Rectal smooth muscle tissue (tissue), 1 donor: ENCODE data around the gene DCAF6.

Source experiments
- H3K27ac ChIP-seq: one replicate; pipeline ENCODE4 v1.7.0; 2013; ENCODE audit warnings: low read depth, low read length, inconsistent platforms
- H3K27me3 ChIP-seq: one replicate; pipeline ENCODE4 v1.7.0; 2013; ENCODE audit warnings: low read length; ENCODE audit not compliant: control insufficient read depth, insufficient read depth
- H3K36me3 ChIP-seq: one replicate; pipeline ENCODE4 v1.7.0; 2013; ENCODE audit warnings: low read length; ENCODE audit not compliant: control insufficient read depth, insufficient read depth
- H3K4me1 ChIP-seq: one replicate; pipeline ENCODE4 v1.7.0; 2013; ENCODE audit warnings: low read length; ENCODE audit not compliant: control insufficient read depth, insufficient read depth
- H3K4me3 ChIP-seq: one replicate; pipeline ENCODE4 v1.7.0; 2013; ENCODE audit warnings: low read length
- H3K9ac ChIP-seq: one replicate; pipeline ENCODE4 v1.7.0; 2013; ENCODE audit warnings: low read length

The DCAF6 gene

DNA sequence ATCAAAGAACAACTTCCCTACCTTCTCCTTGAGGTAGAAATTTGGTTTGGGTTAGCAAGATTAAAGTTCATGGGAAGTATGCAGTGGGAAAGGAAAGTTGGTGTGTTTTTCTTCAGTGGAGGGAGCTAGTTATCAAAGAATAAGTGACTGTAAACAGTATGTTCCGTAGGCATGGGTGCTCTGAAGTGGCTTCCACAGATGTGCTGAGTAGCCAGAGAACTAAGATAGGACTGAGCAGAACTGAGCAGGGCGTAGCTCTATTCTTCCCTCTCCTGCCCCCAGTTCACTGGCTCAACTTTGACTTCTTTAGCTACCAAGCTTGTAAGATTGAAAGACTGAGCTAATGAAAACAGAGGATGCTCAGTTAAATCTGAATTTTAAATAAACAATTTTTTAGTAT lies 26.0 kb upstream of the DCAF6 start:
- H3K4me3 ChIP-seq, result no peak overlapping the region
- H3K27ac ChIP-seq, result no peak overlapping the region
- H3K27me3 ChIP-seq, result no peaks in the 10 kb centered on the region
- no peaks in the 10 kb centered on the region for H3K4me1 ChIP-seq
- no peaks in the 10 kb centered on the region for H3K36me3 ChIP-seq
- no peak overlapping the region for H3K9ac ChIP-seq

GRCh38 chr1:167911413-167911812 lies 25.1 kb upstream of the DCAF6 start:
- Histone ChIP-seq H3K4me3 (no peak overlapping the region), H3K4me1 (no peaks in the 10 kb centered on the region), H3K36me3 (no peaks in the 10 kb centered on the region), H3K27me3 (no peaks in the 10 kb centered on the region), H3K27ac (no peak overlapping the region), H3K9ac (no peak overlapping the region)

DNA sequence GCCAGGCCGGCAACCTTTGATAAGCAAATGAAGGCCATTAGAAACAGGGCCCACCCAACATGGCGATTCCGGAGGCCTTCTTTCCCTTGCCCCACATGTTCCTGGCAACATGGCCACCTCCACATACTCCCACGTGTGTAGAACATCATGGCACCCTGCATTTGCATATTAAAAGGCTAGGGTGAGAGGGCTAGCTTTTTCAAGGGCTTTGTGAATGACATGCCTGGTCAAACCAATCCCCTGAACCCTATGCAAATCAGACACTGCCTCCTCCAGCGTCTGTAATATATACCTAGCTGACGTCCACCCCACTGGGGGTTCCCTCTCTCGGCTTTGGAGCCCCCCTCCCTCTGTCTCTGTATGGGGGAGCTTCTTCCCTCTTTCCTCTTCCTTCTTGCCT lies 24.2 kb upstream of the DCAF6 start:
- Histone ChIP-seq H3K4me3 (no peak overlapping the region), H3K27me3 (no peaks in the 10 kb centered on the region), H3K36me3 (no peaks in the 10 kb centered on the region), H3K27ac (no peak overlapping the region), H3K4me1 (no peaks in the 10 kb centered on the region), H3K9ac (no peak overlapping the region)

GRCh38 chr1:167913895-167914496 lies 22.5 kb upstream of the DCAF6 start, which contains the start of gene ADCY10:
Gene ADCY10, minus strand, starts transcription at chr1:167914134. Its CDS starts 8,994 bp downstream, at chr1:167905140.
- Histone ChIP-seq H3K36me3 (peaks cover 3% of the 10 kb centered on the region), H3K27me3 (no peaks in the 10 kb centered on the region), H3K27ac (no peak within 1 kb of the TSS), H3K4me3 (no peak within 1 kb of the TSS), H3K4me1 (no peaks in the 10 kb centered on the region), H3K9ac (no peak within 1 kb of the TSS)

GRCh38 chr1:167915569-167915968 lies 20.9 kb upstream of the DCAF6 start:
- Histone ChIP-seq H3K9ac (no peak overlapping the region), H3K36me3 (peaks cover 3% of the 10 kb centered on the region), H3K4me3 (no peak overlapping the region), H3K27me3 (no peaks in the 10 kb centered on the region), H3K4me1 (no peaks in the 10 kb centered on the region), H3K27ac (no peak overlapping the region)

DNA sequence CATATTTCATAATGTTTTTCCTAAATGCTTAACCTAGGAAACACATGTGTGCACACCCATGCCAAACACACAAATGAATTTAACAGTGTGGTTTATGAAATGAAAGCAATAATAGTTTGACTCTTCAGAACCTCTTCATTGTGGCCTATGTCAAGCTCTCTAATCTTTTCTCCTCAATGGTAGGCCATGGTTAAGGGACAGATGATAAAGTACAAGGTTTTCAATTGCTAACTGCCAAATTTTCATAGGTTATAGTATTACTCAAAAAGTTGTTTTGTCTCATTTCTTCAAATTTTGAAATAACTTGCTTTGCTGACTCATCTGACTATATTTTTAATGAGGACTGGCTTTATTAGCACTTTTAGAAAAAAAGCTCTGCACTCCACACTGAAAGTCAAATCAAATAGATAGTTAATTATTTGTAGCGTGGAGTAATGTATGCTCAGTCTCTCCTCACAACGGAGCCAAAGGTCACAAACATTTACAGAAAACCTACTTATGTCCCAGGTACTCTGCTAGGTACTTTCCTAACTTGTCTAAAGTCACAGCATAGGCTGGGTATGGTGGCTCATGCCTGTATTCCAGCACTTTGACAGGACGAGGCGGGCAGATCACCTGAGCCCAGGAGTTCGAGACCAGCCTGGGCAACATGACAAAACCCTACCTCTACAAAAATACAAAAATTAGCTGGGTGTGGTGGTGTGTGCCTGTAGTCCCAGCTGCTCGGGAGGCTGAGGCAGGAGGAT lies 19.5 kb upstream of the DCAF6 start:
- H3K27me3 ChIP-seq, result no peaks in the 10 kb centered on the region
- H3K36me3 ChIP-seq, result peaks cover 3% of the 10 kb centered on the region
- H3K4me3 ChIP-seq, result no peak overlapping the region
- no peak overlapping the region for H3K27ac ChIP-seq
- no peaks in the 10 kb centered on the region for H3K4me1 ChIP-seq
- H3K9ac ChIP-seq, result no peak overlapping the region

DNA sequence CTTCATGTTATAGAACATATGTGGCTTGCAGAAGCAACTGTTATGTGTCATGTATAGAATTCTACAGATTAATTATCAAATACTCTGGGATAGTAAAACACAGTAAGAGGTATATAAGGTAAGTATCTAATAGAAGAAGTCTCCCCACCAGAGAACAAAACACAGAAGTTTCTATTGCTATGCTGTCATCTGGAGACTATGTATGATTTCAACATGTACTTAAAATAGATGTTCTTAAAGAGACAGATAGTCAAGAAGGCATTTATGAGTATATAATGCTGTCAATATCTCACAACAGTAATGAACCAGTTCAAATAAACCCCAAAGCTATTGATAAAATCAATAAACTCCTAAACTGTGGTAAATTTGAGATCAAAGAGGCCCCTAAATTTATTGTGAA lies 14.5 kb upstream of the DCAF6 start:
- Histone ChIP-seq H3K4me3 (no peak overlapping the region), H3K4me1 (no peaks in the 10 kb centered on the region), H3K27ac (no peak overlapping the region), H3K27me3 (no peaks in the 10 kb centered on the region), H3K9ac (no peak overlapping the region), H3K36me3 (peaks cover 3% of the 10 kb centered on the region)

- Histone ChIP-seq H3K4me3 (no peak overlapping the region), H3K4me1 (no peaks in the 10 kb centered on the region), H3K36me3 (peaks cover 3% of the 10 kb centered on the region), H3K27me3 (no peaks in the 10 kb centered on the region), H3K9ac (no peak overlapping the region), H3K27ac (no peak overlapping the region)
Observed at GRCh38 chr1:167922611-167923074, 13.8 kb upstream of the DCAF6 start.

DNA sequence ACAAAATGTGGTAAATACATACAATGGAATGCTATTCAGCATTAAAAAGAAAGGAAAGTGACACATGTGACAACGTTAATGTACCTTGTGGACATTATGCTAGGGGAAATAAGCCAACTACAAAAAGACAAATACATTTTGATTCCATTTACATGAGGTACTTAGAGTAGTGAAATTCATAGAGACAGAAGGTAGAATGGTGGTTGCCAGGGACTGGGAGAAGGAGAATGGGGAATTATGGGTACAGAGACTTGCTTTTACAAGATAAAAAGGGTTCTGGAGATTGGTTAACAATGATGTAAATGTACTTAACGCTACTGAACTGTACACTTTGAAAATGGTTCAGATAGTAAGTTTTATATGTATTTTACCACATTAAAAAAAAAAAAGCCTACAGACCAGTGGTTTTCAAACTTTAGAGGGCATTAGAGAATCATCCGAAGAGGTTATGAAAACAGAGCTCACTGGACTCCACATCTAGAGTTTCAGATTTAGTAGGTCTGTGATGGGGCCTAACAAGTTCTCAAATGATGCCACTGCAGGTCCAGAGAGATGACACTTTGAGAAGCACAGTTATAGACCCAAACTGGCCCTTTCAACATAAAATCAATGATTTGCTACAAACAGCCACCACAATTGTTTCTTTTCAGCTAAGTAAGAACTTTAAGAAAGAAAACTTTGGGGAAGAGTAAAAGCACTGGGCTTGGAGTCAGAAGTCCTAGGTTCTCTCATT lies 13.0 kb upstream of the DCAF6 start:
- no peaks in the 10 kb centered on the region for H3K4me1 ChIP-seq
- no peak overlapping the region for H3K27ac ChIP-seq
- H3K27me3 ChIP-seq, result no peaks in the 10 kb centered on the region
- no peak overlapping the region for H3K9ac ChIP-seq
- no peaks in the 10 kb centered on the region for H3K36me3 ChIP-seq
- H3K4me3 ChIP-seq, result no peak overlapping the region

DNA sequence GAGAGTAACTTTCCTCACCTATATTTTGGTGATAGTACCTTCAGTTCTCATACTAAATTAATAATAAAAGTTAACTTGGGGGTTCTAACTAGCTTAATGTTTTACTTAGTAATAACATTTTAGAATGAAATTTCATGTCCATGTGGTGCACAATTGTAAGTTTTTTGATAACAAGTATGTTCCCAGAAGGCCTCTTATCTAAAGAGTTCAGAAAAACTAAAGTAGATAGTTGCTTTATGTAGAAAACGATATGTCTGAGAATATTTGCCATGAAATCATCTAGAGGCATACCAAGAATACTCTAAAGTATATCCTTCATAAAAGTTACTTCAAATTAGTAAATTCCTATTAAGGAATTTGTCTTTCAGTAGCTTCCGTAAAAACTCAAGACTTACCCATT lies 12.4 kb upstream of the DCAF6 start:
- Histone ChIP-seq H3K4me3 (no peak overlapping the region), H3K36me3 (no peaks in the 10 kb centered on the region), H3K4me1 (no peaks in the 10 kb centered on the region), H3K27ac (no peak overlapping the region), H3K9ac (no peak overlapping the region), H3K27me3 (no peaks in the 10 kb centered on the region)

DNA sequence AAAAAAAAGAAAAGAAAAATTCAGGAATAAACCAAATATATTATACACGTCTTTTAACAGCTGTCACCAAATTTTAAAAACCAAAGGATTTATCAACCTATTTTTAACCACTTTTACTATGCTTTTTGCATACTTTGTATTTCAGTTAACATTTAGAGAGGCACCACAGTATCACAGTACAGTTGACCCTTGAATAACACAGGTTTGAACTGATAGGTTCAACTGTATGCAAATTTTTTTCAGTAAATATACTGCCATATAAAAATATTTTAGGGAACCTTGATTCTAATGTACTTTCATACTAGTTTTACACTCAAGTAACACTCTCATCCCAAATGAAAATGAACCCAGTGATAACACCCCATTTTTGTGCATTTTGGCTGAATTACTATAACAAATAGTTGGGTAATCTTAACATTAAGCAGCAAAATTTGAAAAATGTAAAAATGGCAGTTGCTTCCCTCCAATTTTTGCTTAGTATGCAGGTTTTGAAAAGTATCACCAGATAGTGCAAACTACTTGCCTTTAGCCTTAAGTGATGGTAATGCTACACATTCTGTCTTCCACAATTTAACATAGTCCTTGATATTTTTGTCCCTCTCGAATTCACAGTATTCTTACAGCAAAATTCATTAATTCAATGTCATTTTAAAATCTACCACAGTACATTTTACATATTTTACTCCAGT lies 11.8 kb upstream of the DCAF6 start:
- H3K36me3 ChIP-seq, result no peaks in the 10 kb centered on the region

DNA sequence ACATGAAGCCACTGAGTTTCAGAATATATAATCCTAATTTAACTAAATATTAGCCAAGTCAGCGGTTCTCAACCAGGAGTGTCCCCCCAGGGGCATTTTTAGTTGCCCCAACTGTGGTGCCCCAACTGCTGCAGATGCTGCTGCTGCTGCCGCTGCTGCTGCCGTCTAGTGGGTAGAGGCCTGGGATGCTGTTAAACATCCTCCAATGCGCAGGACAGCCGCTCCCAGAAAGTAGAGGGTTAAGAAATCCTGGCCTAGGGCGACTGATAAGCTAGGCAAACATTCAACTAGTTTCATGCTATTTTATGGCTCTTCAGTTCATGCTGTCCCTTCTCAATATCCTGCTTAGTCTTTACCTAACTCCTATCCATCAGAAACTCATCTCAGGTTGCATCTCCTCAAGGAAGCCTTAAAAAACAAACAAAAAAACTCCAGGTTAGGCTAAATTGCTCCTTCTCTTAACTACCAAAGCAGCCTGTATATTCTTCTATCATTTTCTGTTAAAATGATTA lies 9.9 kb upstream of the DCAF6 start:
- Histone ChIP-seq H3K4me3 (no peak overlapping the region), H3K36me3 (no peaks in the 10 kb centered on the region), H3K27me3 (no peaks in the 10 kb centered on the region), H3K4me1 (no peaks in the 10 kb centered on the region), H3K27ac (no peak overlapping the region), H3K9ac (no peak overlapping the region)

More for the DNA sequence above, 11.8 kb upstream of the DCAF6 start:
- H3K27ac ChIP-seq, result no peak overlapping the region
- H3K4me1 ChIP-seq, result no peaks in the 10 kb centered on the region
- H3K9ac ChIP-seq, result no peak overlapping the region
- no peaks in the 10 kb centered on the region for H3K27me3 ChIP-seq
- H3K4me3 ChIP-seq, result no peak overlapping the region
